Left ventricle myocardium superior (tissue), 1 donor: ENCODE results near the gene PCDHB13. TPM values are rescaled to one million over a fixed set of nuclear protein-coding genes. Genes with fewer than 3 reads are reported as not detected.
"Not testable (repeated sequence)": the region's sequence is repeated elsewhere in the genome, so short reads cannot be mapped to it uniquely, and the experiment has no call there.

ENCODE experiments used
- ATAC-seq: fragments of 200-7000 bp; cut with Tn5 transposase; one replicate; pipeline ENCODE4 v1.9.1; 2020; ENCODE audit warnings: mild to moderate bottlenecking, moderate library complexity
- DNase-seq: peaks from one replicate; pipeline ENCODE4 v3.0.0-alpha.2; 2020
- intact Hi-C: fragments of 100-400 bp; cut with micrococcal nuclease; formaldehyde crosslinking; loops from one replicate; pipeline ENCODE4 v1.11.0; 2022
- long read RNA-seq: library from polyadenylated mRNA; unstranded; transcript quantifications from one replicate; pipeline ENCODE4 v2.0.0, GENCODE V29; 2021
- total RNA-seq: library from RNA; stranded (reverse); fragmentation: NEBNext Ultra II Directional; extraction: Animal tissue kit (Norgen Biotek cat#: 25700); gene quantifications from one replicate; pipeline ENCODE4 v1.2.1, GENCODE V29; 2021
- donor health status: DM: no; HTN: yes; CAD: no; lungs with severe emphysema.

The PCDHB13 gene
- 1.7 TPM for total RNA-seq
- long read RNA-seq, full-length matches to known transcripts, result 2 of 2 reads
- long read RNA-seq, partial matches to known transcripts, result 0 of 2 reads
- long read RNA-seq, other reads (novel, unspliced or antisense), result 0 of 2 reads

- DNase-seq (peak; percentile 77), ATAC-seq (peak; percentile 84)
- intact Hi-C loops, result not testable (repeated sequence)
These were observed at the start of gene PCDHB13 for GRCh38 chr5:141213656-141214339. Gene PCDHB13, plus strand, starts transcription at chr5:141213919. Its CDS starts 205 bp downstream, at chr5:141214124.

GRCh38 chr5:141172381-141173204 is 41.1 kb upstream of the PCDHB13 start, which contains the start of gene PCDHB7:
Gene PCDHB7, plus strand, starts transcription at chr5:141172644. Its CDS starts 192 bp downstream, at chr5:141172836.
- ATAC-seq (no peak), DNase-seq (no peak)
- intact Hi-C loops, result no loop called here

GRCh38 chr5:141174291-141175104 is 39.2 kb upstream of the PCDHB13 start:
- intact Hi-C loops, DNase-seq: not testable (repeated sequence)

GRCh38 chr5:141175933-141176332 is 37.8 kb upstream of the PCDHB13 start:
- ATAC-seq (no peak), DNase-seq (no peak)
- intact Hi-C loops, result no loop called here

More at GRCh38 chr5:141174291-141175104, 39.2 kb upstream of the PCDHB13 start:
- not testable (repeated sequence) for ATAC-seq

- DNase-seq, intact Hi-C loops: not testable (repeated sequence)
- ATAC-seq, result peak; percentile 57
These were observed 36.0 kb upstream of the PCDHB13 start, which contains the start of gene PCDHB8 for GRCh38 chr5:141177577-141178191. Gene PCDHB8, plus strand, starts transcription at chr5:141177790. Its CDS starts 245 bp downstream, at chr5:141178035.

GRCh38 chr5:141179371-141179770 is 34.3 kb upstream of the PCDHB13 start:
- ATAC-seq, DNase-seq, intact Hi-C loops: not testable (repeated sequence)

GRCh38 chr5:141179876-141180275 is 33.8 kb upstream of the PCDHB13 start:
- ATAC-seq, DNase-seq, intact Hi-C loops: not testable (repeated sequence)

GRCh38 chr5:141180313-141180712 is 33.4 kb upstream of the PCDHB13 start:
- ATAC-seq (no peak), DNase-seq (no peak)
- intact Hi-C loops, result no loop called here

- intact Hi-C loops, result no loop called here
- DNase-seq (peak; percentile 37), ATAC-seq (peak; percentile 54)
These were observed 31.5 kb upstream of the PCDHB13 start, which contains the start of gene PCDHB16 for GRCh38 chr5:141182248-141182647. Gene PCDHB16, plus strand, starts transcription at chr5:141182387. Its CDS starts 173 bp downstream, at chr5:141182560.

GRCh38 chr5:141184117-141184855 is 29.4 kb upstream of the PCDHB13 start:
- intact Hi-C loops, ATAC-seq, DNase-seq: not testable (repeated sequence)

- DNase-seq, result no peak
- intact Hi-C loops, result no loop called here
- no peak for ATAC-seq
These were observed 26.7 kb upstream of the PCDHB13 start, which contains the start of gene PCDHB9 for GRCh38 chr5:141186897-141187512. Gene PCDHB9, plus strand, starts transcription at chr5:141187161. Its CDS starts 158 bp downstream, at chr5:141187319.

- ATAC-seq, intact Hi-C loops, DNase-seq: not testable (repeated sequence)
These were observed 25.0 kb upstream of the PCDHB13 start for GRCh38 chr5:141188682-141189081.

- ATAC-seq, DNase-seq, intact Hi-C loops: not testable (repeated sequence)
These were observed 24.6 kb upstream of the PCDHB13 start for GRCh38 chr5:141189131-141189530.

- no peak for ATAC-seq
- intact Hi-C loops, result no loop called here
- DNase-seq, result no peak
These were observed 21.5 kb upstream of the PCDHB13 start, which contains the start of gene PCDHB10 for GRCh38 chr5:141192110-141192725. Gene PCDHB10, plus strand, starts transcription at chr5:141192353. Its CDS starts 200 bp downstream, at chr5:141192553.

- intact Hi-C loops, ATAC-seq, DNase-seq: not testable (repeated sequence)
These were observed 19.4 kb upstream of the PCDHB13 start for GRCh38 chr5:141194332-141194731.

- no peak for ATAC-seq
- intact Hi-C loops, result no loop called here
- no peak for DNase-seq
These were observed 17.4 kb upstream of the PCDHB13 start for GRCh38 chr5:141196363-141196762.
